ENCODE data around the gene NFATC2. TPM values are rescaled to one million over a fixed set of nuclear protein-coding genes. Genes with fewer than 3 reads are reported as not detected.

NFATC2 gene
- total and polyA plus RNA-seq, 2 of the 8 experiments (the other 6 are each of a cell fraction or from before 2014, with no cell fraction given): 0.27 to 0.91 TPM

- no peaks in the 10 kb centered on the region for H3K27me3 ChIP-seq (replicated peaks in 1 of 4; ENCODE audit: control insufficient read depth in 3 of 4, extremely low read depth in 1 of 4, insufficient read depth in 3 of 4, low read length in 3 of 4)
- no peak overlapping the region for H4K5ac ChIP-seq (ENCODE audit: insufficient read length, low read depth, low read length)
- H3K14ac ChIP-seq (ENCODE audit: insufficient read length): no peak overlapping the region
- FAIRE-seq (no peak), DNase-seq (ENCODE audit: low read depth in 1 of 2, low spot score in 2 of 2) (no peak)
- H3K4ac ChIP-seq (replicated peaks; ENCODE audit: insufficient read length, low read depth, low read length): no peak overlapping the region
- H3K4me2 ChIP-seq (ENCODE audit: insufficient read depth in 1 of 2, low read depth in 2 of 2, low read length in 2 of 2): no peak overlapping the region
- H4K91ac ChIP-seq (replicated peaks; ENCODE audit: insufficient read length, low read length): no peak overlapping the region
- H2AFZ ChIP-seq (ENCODE audit: low read length): no peak overlapping the region
- no peak overlapping the region for H2AK5ac ChIP-seq (ENCODE audit: low read depth, low read length)
- H3K36me3 ChIP-seq (ENCODE audit: control insufficient read depth in 2 of 4, insufficient read depth in 4 of 4, low read length in 3 of 4): no peaks in the 10 kb centered on the region
- no peak overlapping the region for H3K23ac ChIP-seq (ENCODE audit: insufficient read length)
- no peak overlapping the region for H3K18ac ChIP-seq (ENCODE audit: extremely low read depth, low read length)
- H3K9me3 ChIP-seq (ENCODE audit: insufficient read depth in 2 of 2, low read depth in 1 of 2, low read length in 1 of 2): no peaks in the 10 kb centered on the region
- peaks cover 3% of the 10 kb centered on the region; the same call in 1 of the 2 replicates for H3K23me2 ChIP-seq (ENCODE audit: low read depth, low read length)
- no peak overlapping the region for H2BK5ac ChIP-seq (ENCODE audit: low read depth, low read length)
- H2BK15ac ChIP-seq (ENCODE audit: low read length): no peak overlapping the region
- H3K27ac ChIP-seq (ENCODE audit: low read depth, low read length): no peak overlapping the region
- no peak overlapping the region for H2BK12ac ChIP-seq (ENCODE audit: low read depth, low read length)
- no peaks in the 10 kb centered on the region for H3K79me1 ChIP-seq (ENCODE audit: low read depth, low read length)
- TF ChIP-seq ATF3 (IDR thresholded peaks at IDR 0.05; ENCODE audit: insufficient read depth, low read depth, low read length) (no peak), RXRA (IDR thresholded peaks at IDR 0.05; ENCODE audit: insufficient read depth, low read depth, low read length) (no peak), EZH2 (IDR thresholded peaks at IDR 0.05; ENCODE audit: low read depth, low read length, severe bottlenecking) (no peak), BCL11A (IDR thresholded peaks at IDR 0.05; ENCODE audit: low read depth in 2 of 2, low read length in 2 of 2) (no peak), SAP30 (IDR thresholded peaks at IDR 0.05; ENCODE audit: insufficient read depth, insufficient replicate concordance, low read length) (no peak), GTF2F1 (IDR thresholded peaks at IDR 0.05; ENCODE audit: borderline replicate concordance, low read depth, low read length) (no peak), SRF (IDR thresholded peaks at IDR 0.05; ENCODE audit: low read depth, low read length) (no peak), NANOG (IDR thresholded peaks at IDR 0.05; ENCODE audit: insufficient read depth, low read depth, low read length, poor library complexity, severe bottlenecking) (no peak), HDAC2 (IDR thresholded peaks at IDR 0.05; ENCODE audit: borderline replicate concordance in 1 of 2, low read depth in 2 of 2, low read length in 2 of 2) (no peak)
- H2BK20ac ChIP-seq (ENCODE audit: low read length): no peak overlapping the region
- no peak overlapping the region for H2BK120ac ChIP-seq (replicated peaks; ENCODE audit: low read depth, low read length)
- ChIA-PET CTCF (ENCODE audit: partially characterized antibody) (interaction anchor here (0.9 to 1.7 kb wide), 5 partner anchors 8 to 61 kb away, joined by 3 to 4 read pairs (median 3); no protein-coding TSS in a partner anchor), POLR2A (ENCODE audit: partially characterized antibody) (no interaction called here)
- H3K9ac ChIP-seq (replicated peaks in 1 of 4; ENCODE audit: extremely low read depth in 1 of 4, low read depth in 3 of 4, low read length in 3 of 4): no peak overlapping the region
- no peak overlapping the region for H3K4me3 ChIP-seq (ENCODE audit: extremely low read depth in 1 of 4, insufficient read depth in 2 of 4, low read depth in 3 of 4, low read length in 4 of 4)
- WGBS, 2 experiments (ENCODE audit: extremely low coverage in 1 of 2, insufficient coverage in 1 of 2, insufficient read length in 1 of 2, insufficient replicate concordance in 2 of 2, low coverage in 1 of 2, low lambda C conversion rate in 2 of 2, missing lambda C conversion rate in 1 of 2): 90% methylated on average over 2 of the region's 2 CpGs; no CpG with 5 or more reads in 1 of the 2 experiments
- H4K20me1 ChIP-seq (replicated peaks in 1 of 2; ENCODE audit: control insufficient read depth in 1 of 2, insufficient read depth in 2 of 2, low read length in 2 of 2): no peaks in the 10 kb centered on the region
- peaks cover 0 to 4% (median 0%) of the 10 kb centered on the region in 4 experiments; a peak in 1 of 7 replicates for H3K4me1 ChIP-seq (replicated peaks in 1 of 4; ENCODE audit: control insufficient read depth in 3 of 4, insufficient read depth in 4 of 4, low read length in 3 of 4)
- no peaks in the 10 kb centered on the region for H3K79me2 ChIP-seq (ENCODE audit: control insufficient read depth in 1 of 2, insufficient read depth in 2 of 2, low read length in 2 of 2)
- no peak overlapping the region for H3K56ac ChIP-seq (replicated peaks; ENCODE audit: insufficient read length, low read depth, low read length)
- H4K8ac ChIP-seq (ENCODE audit: extremely low read depth, insufficient read depth, low read length): no peak overlapping the region
Measured at GRCh38 chr20:51434026-51434425, 108.5 kb downstream of the NFATC2 start.
